NCI-H1694 treated with DMSO at 0.1 percent for 48 hours (cell line): ENCODE measurements around the gene GRID2IP.

ENCODE experiments used
- DNase-seq: peaks from one replicate; lab custom pipeline; 2025; lab: John Stamatoyannopoulos, UW

Gene GRID2IP

DNA sequence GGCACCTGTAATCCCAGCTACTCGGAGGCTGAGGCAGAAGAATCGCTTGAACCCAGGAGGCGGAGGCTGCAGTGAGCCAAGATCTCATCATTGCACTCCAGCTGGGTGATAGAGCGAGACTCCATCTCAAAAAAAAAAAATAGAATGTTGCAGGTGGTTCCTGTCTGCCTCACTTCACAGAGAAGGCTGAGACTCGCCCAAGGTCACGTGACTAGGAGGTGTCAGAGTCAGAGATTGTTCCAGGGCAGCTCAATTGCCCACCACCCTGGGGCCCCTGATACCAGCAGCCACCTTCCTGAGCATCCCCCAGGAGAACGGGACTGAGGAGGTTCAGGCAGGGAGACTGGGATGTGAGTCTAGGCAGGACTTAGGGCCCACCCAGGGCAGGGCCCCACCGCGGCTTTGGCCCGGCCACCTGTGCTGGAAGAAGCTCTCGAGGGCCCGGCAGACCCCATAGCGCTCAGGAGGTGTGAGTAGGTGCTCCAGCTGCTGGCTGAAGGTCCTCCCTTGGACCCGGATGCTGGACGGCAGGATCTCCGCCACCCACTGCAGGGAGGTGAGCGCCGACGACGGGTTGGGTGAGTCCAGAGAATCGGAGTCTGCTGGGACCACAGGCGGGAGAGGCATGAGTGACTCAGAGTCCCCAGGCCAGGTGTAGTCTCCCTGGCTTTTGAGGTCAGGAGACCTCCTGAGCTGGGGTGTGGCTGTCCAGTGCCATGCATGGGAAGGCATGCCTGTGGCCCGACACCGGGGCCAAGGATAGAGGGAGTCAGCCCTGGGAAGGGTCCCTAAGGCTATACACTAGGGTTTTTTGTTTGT is 30.9 kb downstream of the GRID2IP start:
- no peak for DNase-seq

DNA sequence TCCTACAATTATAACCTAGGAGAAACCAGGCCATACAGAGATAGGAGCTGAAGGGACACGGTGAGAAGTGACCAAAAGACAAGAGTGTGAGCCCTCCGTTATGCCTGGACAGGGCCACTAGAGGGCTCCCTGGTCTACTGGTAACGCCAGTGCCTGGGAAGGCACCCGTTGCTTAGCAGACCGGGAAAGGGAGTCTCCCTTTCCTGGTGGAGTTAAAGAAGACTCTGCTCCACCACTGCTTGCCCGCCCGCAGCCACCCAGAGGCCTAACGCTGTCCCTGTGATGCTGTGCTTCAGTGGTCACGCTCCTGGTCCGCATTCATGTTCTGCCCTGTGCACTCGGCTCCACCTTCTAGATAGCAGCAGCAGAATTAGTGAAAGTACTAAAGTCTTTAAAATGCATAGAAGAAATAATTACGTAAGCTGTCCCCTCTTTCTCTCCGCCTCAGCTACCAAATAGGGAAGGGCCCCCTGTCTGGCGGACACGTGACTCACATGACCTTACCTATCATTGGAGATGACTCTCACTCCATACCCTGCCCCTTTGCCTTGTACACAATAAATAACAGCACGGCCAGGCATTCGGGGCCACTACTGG is 34.8 kb downstream of the GRID2IP start:
- DNase-seq, result peak; percentile 82

DNA sequence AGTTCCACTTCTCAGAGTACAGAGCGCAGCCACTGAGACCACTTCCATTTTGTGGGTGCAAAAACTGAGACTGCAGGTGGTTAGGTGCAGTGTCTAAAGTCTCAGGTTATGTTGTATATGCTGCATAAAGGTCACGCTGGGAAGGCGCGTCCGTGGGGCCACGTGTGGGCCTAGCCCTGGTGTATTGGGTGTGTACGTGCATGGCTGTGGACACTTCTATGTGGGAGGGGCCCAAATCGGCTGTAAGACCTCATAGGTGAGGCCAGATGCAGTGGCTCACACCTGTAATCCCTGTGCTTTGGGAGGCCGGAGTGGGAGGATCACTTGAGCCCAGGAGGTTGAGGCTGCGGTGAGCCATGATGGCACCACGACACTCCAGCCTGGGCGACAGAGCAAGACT is 37.7 kb downstream of the GRID2IP start:
- DNase-seq, result no peak

DNA sequence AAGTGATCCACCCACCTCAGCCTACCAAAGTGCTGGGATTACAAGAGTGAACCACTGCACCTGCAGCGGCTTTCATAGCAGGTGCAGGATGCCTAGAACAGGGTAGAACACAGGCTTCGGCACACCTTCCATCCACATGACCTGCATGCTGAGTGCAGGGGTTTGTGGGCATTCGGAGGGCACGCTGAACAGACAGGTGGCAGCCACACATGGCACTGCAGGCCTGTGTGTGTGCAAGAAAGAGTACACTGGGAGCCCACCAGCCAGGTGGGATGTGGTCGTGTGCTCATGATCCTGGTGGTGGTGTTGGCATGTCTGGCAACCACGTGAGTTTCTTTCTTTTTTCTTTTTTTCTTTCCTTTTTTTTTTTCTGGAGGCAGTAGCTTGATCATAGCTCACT is 38.4 kb downstream of the GRID2IP start:
- no peak for DNase-seq

DNA sequence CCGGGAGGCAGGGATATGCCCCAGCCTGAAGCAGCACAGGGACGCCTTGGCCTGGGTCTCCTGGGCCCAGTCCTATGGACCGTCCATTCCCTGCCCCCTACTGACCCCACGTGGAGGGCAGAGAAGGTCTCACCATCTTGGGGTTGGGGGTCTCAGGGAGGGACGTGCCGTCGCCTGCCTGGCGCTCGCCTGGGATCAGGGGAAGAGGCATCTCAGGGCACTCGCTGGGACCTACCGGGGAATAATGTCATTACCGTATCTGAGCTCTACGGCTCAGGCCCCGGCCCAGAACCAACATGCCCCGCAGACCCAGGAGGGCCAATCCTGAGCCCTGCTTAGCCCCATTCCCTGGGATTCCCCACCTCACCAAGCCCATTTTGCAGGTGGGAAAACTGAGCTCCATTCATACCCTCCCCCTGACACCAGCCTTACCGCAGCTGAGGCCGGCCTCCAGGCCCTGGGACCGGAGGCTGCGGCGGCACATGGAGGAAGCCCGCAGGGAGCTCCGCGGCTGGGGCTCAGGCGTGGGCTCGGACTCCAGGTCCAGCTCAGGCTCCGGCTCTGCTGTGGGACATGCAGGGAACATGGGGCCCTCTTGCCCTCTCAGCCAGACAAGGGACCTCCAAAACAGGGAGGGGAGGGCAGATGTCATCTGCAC is 40.7 kb downstream of the GRID2IP start:
- DNase-seq, result no peak

DNA sequence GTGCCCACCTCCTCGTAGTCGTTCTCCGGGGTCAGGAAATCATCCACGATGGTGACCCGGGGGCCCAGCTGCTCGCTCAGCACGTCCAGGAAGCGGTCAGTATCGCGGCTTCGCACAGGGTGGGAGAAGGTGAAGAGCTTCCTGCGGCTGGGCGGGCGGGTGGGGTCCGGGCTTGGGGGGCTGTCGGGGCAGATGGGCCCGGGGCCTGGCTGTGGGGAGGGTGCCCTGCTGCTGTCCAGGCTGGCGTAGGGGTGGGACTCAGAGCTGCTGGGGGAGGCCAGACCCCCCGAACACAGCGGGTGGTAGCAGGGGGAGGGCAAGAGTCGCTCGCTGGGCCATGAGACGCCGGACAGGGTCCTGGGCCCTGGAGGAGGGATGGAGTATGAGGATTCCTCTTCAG is 42.3 kb downstream of the GRID2IP start:
- no peak for DNase-seq

DNA sequence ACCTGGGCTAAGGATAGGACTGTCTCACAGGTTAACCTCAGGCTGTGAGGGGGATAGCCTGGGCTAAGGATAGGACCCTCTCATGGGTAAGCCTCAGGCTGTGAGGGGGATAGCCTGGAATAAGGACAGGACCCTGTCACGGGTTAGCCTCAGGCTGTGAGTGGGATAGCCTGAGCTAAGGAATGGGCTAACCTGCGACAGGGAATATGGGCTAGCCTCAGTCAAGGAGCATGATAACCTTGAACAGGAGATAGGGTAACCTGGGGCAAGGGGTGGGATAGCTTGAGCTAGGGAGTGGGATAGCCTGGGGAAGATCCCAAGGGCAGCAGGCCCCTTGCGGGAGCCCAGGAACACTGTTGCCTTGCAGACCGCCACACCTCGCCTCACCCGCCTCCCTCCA is 42.7 kb downstream of the GRID2IP start:
- no peak for DNase-seq

DNA sequence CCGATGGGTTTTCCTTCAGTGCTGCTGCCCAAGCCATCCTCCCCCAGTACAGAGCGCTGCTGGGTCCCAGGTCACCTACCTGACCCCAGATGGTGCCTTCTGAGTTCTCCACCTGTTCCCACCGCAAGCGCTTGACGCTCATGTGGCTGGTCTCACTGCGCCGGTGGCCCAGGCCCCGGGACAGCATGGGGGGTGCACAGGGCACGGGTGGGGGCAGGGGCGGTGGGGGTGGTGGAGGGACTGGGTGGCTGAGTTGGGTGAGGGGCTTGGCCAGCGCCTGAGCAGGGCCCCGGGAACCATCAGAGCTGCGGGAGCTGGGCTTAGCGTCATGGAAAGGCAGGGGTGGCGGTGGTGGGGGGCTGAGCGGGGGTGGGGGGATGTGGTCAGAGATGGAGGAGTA is 43.4 kb downstream of the GRID2IP start:
- no peak for DNase-seq

DNA sequence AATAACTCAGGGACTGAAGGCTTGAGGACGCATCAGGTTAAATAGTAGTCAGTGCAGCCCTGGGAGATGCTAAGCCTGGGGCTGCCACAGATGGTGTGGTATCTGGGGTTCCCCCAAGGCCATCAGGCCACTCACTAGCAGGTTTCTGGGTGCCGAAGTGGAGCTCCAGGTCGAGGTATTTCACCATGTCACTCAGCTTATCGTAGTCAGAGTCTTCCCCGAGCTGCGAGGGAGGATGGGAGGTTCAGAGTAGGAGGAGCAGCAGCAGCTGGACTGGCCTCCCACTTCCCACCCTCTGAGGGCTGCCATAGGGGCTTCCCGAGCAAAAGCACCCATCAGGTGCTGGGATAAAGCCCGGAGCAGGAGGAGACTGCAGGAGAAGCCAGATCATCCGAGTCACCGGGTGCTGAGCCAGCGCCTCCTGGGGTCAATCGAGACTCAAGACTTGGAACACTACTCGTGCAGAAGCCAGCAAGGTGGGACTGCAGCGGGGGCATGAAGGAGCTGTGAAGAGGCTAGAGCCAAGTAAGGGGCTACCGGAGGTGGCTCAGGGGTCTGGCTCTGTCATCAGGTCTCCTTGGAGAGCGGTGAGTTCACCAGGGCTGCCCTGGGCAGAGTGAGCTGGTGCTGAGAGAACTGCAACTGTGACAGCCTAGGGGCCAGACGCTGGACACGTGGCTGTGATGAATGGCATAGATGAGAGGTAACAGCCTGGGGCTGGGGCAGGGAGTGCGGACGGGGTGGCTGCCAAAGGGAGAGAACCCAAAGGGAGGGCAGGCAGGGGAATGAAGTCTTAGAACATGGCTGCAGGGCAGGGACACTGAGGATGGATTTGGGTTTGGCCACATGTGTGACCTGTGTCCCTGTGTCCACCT is 45.3 kb downstream of the GRID2IP start:
- no peak for DNase-seq

DNA sequence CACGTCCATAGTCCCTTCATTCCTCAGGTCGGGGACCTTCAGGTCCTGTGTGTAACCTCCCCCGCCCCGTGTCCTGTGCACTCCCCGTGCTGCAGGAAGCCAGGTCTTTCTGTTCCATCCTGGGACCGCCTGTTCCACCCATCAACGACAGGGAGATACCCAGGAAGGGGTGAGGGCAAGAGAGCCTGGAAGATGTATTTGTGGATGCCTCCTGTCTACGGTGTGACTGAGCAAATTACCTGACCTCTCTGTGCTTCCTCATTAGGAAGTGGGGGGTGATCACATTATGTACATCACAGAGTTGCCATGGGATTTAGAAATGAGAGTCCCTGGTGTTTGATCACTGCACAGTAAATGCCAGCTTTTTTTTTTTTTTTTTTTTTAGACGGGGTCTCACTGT is 46.3 kb downstream of the GRID2IP start:
- DNase-seq, result no peak

DNA sequence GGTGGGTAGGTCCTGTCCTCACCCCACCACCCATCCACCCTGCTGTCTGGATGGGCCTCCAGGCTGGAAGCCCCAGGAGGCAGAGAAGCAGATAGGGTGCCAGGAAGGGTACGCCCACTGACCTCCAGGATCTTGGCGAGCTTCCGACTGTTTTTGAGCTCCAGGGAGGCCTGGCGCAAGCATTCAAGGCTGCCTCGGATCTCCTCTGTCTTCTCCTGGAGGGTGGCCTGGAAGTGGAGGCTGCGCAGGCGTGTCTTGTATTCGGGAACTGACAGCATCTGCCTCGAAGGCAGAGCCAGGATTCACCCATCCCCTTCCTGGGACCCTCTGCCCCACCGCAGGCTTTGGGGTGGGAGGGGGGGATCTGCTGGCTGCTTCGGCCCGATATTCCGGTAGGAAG is 48.4 kb downstream of the GRID2IP start:
- DNase-seq, result no peak

DNA sequence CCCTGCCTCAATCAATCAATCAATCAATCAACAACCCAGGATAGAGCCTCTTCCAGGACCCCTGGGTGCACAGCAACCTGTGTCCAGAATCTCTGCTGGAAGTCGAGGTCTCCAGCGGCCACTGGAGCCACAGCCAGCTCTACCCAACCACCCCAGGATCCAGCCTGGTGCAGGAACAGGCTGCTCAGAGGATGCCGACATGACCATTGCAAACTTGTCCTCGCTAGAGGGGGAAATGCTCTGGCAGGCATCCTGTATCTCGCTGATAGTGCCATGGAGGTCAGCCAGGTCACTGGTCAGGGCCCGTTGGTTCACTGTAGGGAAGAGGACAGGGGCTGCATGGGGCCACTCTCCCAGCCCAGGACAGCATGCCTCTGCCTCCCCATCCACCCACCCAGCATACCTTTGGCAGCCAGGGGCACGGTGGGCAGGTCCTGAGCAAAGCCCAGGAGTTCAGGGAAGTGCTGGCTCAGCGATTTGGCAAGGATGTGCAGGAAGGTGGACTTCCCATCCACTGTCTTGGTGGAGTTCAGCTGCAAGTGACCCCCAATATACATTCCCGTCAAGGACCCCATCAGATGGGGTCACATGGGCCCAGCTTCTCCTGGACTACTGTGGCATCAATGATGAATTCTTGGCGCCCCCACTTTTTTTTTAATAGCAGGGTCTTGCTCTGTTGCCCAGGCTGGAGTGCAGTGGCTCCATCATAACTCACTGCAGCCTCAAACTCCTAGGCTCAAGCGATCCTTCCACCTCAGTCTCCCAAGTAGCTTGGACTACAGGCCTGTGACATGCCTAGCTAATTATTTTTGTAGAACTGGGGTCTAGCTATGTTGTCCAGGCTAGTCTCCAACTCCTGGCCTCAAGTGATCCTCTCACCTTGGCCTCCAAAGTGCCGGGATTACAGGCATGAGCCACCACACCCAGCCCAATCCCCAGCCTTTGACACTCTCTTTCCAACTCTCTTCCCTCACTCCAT is 49.4 kb downstream of the GRID2IP start:
- no peak for DNase-seq

DNA sequence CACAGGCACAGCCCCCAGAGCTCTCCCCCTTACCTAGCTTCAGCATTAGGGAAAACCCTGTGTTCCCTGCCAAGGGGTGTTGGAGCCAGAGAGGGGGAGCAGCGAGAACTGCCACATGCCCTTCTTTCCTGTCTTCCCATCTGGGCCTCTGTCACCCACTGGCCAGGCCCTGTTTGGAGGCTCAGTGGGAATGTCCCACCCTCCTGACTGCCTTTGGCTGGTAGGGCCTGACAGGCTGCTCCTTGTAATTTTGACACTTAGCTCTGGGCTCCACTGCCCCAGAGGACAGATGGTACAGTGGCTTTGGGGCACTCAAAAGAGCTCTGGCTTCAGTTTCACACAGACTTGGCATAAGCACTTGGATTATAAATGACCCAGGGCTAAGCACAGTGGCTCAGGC is 50.6 kb downstream of the GRID2IP start:
- no peak for DNase-seq

DNA sequence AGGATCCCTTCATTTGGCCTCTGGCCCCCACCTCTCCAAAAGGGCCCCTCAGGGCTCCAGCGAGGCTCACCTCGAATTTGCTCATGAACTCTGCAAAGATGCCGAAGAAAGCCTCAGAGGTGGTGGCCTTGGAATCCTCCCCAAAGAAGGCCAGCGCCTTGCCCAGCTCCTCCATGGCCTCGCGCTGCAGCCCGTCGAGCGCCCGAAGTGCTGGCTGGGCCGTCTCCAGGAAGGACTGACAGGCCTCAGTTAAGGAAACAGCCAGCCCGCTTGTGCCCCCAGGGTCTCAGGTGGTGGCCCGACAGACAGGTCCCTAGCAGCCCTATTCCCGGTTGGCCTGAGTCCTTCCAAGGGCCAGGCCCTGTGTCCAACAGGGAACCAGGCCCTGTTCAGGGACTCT is 53.3 kb downstream of the GRID2IP start:
- DNase-seq, result no peak

DNA sequence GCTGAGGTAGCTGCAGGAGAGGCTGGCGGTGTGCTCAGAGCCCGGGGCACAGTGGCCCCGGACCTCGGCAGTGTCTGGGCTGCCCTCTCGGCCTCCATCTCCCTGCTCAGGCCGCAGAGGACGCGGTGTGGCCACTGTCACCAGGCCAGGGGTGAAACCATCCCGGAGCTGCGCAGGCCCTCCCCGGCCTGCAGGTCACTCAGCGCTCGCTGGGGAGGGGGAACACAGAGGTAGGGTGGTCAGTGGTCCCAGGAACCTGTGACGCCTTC is 53.7 kb downstream of the GRID2IP start:
- DNase-seq, result no peak

DNA sequence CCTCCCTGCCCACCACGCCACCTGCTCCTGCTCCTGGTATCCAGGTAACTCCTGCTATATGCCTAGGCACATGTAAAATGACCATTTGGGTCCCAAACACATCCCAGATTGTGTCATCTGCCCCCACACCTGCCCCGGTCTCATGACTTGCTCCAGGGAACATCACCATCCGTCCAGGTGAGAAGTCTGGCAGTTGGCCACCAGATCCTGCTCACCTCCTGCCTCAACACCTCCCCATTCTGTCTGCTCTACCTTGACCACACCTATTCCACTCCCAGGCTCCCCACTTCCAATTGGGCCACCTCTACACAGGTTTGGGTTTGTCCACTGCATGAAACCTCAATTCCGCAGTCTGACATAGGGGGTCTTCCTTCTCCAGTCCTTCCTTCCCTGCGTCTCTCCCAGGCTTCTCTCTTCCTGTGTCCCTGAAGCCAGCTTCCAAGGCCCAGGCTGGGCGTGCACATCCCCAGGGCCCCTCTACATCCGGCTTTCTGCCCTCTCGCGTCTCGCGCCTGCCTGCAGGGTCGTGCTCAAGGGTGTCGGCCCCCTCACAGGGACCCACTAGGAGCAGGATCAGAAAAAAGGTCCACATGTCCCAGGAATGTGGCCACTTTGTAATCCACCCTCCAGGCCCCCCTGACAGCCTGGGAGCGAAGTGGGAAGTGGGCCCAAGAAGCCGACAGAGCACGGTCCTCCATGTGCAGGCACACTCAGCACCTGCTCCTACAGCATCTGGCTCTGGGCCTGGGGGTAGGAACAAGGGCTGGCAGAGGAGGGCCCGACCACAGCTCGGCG is 54.2 kb downstream of the GRID2IP start:
- DNase-seq, result no peak

DNA sequence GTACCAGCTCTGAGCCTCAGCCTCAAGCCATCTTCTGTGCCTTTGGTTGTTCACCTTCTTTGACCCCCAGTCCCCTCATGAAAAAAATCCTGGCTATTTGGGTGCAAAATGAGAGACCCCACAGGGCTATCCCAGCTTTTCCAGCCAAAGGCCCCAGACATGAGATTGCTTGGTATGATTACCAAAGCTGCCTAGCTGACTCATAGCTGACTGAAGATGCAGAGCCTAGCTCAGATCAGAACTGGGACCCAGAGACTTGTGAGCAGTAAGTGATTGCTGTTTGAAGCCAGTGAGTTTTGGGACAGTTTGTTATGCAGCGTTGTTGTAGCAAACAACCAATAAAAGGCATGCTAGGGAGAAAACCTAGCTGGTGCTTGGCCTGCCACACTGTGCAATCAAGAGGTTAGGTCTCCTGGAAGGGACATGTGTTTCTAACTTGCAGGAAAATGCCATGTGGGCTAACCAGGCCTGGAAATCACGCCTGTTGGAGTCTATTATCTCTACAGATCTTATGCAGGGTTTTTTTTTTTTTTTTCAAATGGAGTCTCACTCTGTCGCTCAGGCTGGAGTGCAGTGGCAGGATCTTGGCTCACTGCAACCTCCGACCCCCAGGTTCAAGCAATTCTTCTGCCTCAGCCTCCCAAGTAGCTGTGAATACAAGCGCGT is 55.5 kb downstream of the GRID2IP start:
- no peak for DNase-seq

DNA sequence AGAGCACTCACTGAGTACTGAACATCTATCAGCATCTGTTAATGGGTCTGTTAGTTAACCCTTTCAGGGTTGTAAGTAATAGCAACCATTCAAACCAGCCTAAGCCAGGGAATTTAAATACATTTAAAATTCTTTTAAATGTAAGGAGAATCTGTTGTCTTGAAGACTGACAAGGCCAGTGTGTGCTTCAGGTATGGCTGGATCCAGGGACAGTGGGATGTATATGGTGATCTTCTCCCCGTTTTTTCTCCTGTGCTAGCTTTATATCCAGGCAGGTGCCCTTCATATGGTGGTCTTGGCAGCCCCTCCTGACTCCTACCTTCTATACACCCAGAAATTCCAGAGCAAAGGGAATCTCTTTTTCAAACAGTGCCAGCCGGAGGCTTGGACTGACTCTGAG is 56.9 kb downstream of the GRID2IP start:
- no peak for DNase-seq

DNA sequence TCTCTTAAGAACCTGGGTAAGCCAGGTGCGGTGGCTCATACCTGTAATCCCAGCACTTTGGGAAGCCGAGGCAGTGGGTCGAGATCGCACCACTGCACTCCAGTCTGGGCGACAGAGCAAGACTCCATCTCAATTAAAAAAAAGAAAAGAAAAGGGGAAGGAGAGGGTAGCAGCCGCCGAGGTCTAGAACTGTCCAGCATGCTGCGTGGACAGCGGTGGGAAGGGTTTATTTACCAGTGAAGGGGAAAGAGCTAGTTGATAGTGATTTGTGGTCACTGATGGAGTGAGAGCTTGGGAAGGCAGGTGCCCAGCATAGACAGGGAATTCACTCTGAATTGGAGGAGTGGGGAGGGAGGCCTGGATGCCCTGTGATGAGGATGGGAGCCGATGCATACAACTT is 60.1 kb downstream of the GRID2IP start:
- DNase-seq, result no peak

DNA sequence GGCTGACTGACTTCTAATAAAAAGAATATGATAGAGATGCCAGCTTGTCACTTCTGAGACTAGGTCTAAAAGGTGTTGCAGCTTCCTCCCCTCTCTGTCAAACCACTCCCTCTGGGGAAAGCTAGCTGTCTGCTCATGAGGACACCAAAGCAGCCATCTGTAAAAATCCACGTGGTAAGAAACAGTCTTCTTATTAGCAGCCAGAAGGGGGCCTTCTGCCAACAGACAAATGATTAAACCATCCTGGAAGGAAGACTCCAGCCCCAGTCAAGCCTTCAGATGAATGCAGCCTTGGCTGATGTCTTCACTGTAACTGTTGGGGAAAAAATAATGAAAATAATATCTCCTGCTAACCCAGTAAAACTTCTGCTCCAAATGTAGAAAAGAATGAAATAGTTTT is 61.6 kb downstream of the GRID2IP start:
- no peak for DNase-seq
